Measurements from ENCODE around the gene EDC4. TPM values are rescaled to one million over a fixed set of nuclear protein-coding genes. Genes with fewer than 3 reads are reported as not detected.
"Not testable (repeated sequence)": the region's sequence is repeated elsewhere in the genome, so short reads cannot be mapped to it uniquely, and the experiment has no call there.

The EDC4 gene
- polyA plus RNA-seq, 1 donor from 2014 or later = 66.0 TPM

GRCh38 chr16:67909056-67909742, 36.3 kb downstream of the EDC4 start:
- no peaks in the 10 kb centered on the region for H3K9me2 ChIP-seq (ENCODE audit: insufficient read depth, low read length)
- no peaks in the 10 kb centered on the region for H3K9me3 ChIP-seq (ENCODE audit: low read length)
- no peaks in the 10 kb centered on the region for H3K79me2 ChIP-seq (replicated peaks; ENCODE audit: insufficient read depth, low read length)
- no peaks in the 10 kb centered on the region for H4K20me1 ChIP-seq (ENCODE audit: insufficient read depth)
- no peak for TF ChIP-seq TAF1 (IDR thresholded peaks at IDR 0.05; ENCODE audit: low read depth)
- TF ChIP-seq MXI1 (conservative IDR thresholded peaks at IDR 0.05; ENCODE audit: poor library complexity, severe bottlenecking) = no peak
- TF ChIP-seq, protein P1, sequence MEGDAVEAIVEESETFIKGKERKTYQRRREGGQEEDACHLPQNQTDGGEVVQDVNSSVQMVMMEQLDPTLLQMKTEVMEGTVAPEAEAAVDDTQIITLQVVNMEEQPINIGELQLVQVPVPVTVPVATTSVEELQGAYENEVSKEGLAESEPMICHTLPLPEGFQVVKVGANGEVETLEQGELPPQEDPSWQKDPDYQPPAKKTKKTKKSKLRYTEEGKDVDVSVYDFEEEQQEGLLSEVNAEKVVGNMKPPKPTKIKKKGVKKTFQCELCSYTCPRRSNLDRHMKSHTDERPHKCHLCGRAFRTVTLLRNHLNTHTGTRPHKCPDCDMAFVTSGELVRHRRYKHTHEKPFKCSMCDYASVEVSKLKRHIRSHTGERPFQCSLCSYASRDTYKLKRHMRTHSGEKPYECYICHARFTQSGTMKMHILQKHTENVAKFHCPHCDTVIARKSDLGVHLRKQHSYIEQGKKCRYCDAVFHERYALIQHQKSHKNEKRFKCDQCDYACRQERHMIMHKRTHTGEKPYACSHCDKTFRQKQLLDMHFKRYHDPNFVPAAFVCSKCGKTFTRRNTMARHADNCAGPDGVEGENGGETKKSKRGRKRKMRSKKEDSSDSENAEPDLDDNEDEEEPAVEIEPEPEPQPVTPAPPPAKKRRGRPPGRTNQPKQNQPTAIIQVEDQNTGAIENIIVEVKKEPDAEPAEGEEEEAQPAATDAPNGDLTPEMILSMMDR (IDR thresholded peaks at IDR 0.05; ENCODE audit: poor library complexity, severe bottlenecking) = no peak
- TF ChIP-seq RAD21 (conservative IDR thresholded peaks at IDR 0.05) = no peak
- no peak for TF ChIP-seq SMC3 (conservative IDR thresholded peaks at IDR 0.05; ENCODE audit: poor library complexity)
- no peak for TF ChIP-seq EZH2 (IDR thresholded peaks at IDR 0.05; ENCODE audit: borderline replicate concordance, insufficient read depth, low read length, poor library complexity, severe bottlenecking)
- no peaks in the 10 kb centered on the region for H3K36me3 ChIP-seq (ENCODE audit: insufficient read depth, low read length)
- H3F3A ChIP-seq (ENCODE audit: insufficient read depth, low read length, poor library complexity, severe bottlenecking) = no peaks in the 10 kb centered on the region
- no peak overlapping the region for H3K4me3 ChIP-seq (ENCODE audit: low read length)
- no peak overlapping the region for H3K27ac ChIP-seq (ENCODE audit: low read length)
- H2AFZ ChIP-seq (ENCODE audit: low read depth, low read length) = no peak overlapping the region
- H3K27me3 ChIP-seq (ENCODE audit: insufficient read depth, low read depth, low read length) = no peaks in the 10 kb centered on the region
- no peak overlapping the region for H3K9ac ChIP-seq (ENCODE audit: low read length)
- no peak overlapping the region for H3K4me2 ChIP-seq (ENCODE audit: low read length)

- H3F3A ChIP-seq (ENCODE audit: insufficient read depth, low read length, poor library complexity, severe bottlenecking) = no peaks in the 10 kb centered on the region
- H3K79me2 ChIP-seq (replicated peaks; ENCODE audit: insufficient read depth, low read length) = no peaks in the 10 kb centered on the region
- no peak overlapping the region for H3K4me2 ChIP-seq (ENCODE audit: low read length)
- no peaks in the 10 kb centered on the region for H3K9me3 ChIP-seq (ENCODE audit: low read length)
- H4K20me1 ChIP-seq (ENCODE audit: insufficient read depth) = no peaks in the 10 kb centered on the region
- TF ChIP-seq EZH2 (IDR thresholded peaks at IDR 0.05; ENCODE audit: borderline replicate concordance, insufficient read depth, low read length, poor library complexity, severe bottlenecking) (no peak), POLR2AphosphoS5 (IDR thresholded peaks at IDR 0.05) (no peak)
- H2AFZ ChIP-seq (ENCODE audit: low read depth, low read length) = no peak overlapping the region
- no peaks in the 10 kb centered on the region for H3K36me3 ChIP-seq (ENCODE audit: insufficient read depth, low read length)
- no peaks in the 10 kb centered on the region for H3K9me2 ChIP-seq (ENCODE audit: insufficient read depth, low read length)
- H3K9ac ChIP-seq (ENCODE audit: low read length) = no peak overlapping the region
- no peak overlapping the region for H3K4me3 ChIP-seq (ENCODE audit: low read length)
- H3K27me3 ChIP-seq (ENCODE audit: insufficient read depth, low read depth, low read length) = no peaks in the 10 kb centered on the region
- no peak overlapping the region for H3K27ac ChIP-seq (ENCODE audit: low read length)
These were observed 37.3 kb downstream of the EDC4 start for GRCh38 chr16:67910158-67910557.

DNA sequence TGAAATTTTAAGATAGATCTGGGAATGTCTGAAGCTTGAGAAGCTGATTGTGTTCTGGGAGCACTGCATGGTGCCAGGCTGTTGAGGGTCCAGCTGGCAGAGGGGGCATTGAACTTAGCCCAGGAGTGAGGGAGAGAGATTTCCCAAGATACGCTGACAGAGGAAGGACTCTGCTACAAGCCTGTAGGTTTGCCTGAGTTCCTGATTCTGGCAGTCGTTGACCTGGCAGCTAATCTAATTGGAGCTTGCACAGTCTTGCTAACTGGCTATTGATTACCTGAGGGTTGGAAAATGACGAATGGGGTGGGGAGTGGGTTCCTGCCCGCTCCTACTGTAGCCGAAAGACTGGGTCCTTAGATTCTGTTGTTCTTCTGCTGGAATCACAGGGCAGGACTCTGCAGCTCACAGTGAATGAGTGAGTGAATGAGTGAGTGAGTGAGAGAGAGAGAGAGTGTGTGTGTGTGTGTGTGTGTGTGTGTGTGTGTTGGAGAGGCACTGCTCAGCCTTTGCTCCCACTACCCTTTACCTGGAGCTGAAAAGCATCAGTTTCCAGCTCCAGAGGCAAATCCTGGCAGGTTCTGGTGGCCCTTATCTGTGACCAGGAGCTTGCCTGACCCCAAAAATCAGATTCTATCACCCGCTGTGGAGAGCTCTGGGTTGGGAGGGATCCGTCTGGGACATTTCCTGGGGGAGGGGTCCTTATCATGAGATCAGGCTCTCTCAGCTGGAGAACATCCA, 42.1 kb downstream of the EDC4 start:
- no peaks in the 10 kb centered on the region for H3K27me3 ChIP-seq (ENCODE audit: insufficient read depth, low read depth, low read length)
- no peaks in the 10 kb centered on the region for H3K9me3 ChIP-seq (ENCODE audit: low read length)
- H3K27ac ChIP-seq (ENCODE audit: low read length) = no peak overlapping the region
- no peak overlapping the region for H3K9ac ChIP-seq (ENCODE audit: low read length)
- no peak overlapping the region for H3K4me2 ChIP-seq (ENCODE audit: low read length)
- H4K20me1 ChIP-seq (ENCODE audit: insufficient read depth) = no peaks in the 10 kb centered on the region
- TF ChIP-seq POLR2AphosphoS5 (IDR thresholded peaks at IDR 0.05) (no peak), EP300 (conservative IDR thresholded peaks at IDR 0.05; ENCODE audit: poor library complexity, severe bottlenecking) (no peak), EZH2 (IDR thresholded peaks at IDR 0.05; ENCODE audit: borderline replicate concordance, insufficient read depth, low read length, poor library complexity, severe bottlenecking) (no peak), MXI1 (conservative IDR thresholded peaks at IDR 0.05; ENCODE audit: poor library complexity, severe bottlenecking) (no peak), SMC3 (conservative IDR thresholded peaks at IDR 0.05; ENCODE audit: poor library complexity) (no peak), TAF1 (IDR thresholded peaks at IDR 0.05; ENCODE audit: low read depth) (no peak), RAD21 (conservative IDR thresholded peaks at IDR 0.05) (no peak)
- TF ChIP-seq, protein P2, sequence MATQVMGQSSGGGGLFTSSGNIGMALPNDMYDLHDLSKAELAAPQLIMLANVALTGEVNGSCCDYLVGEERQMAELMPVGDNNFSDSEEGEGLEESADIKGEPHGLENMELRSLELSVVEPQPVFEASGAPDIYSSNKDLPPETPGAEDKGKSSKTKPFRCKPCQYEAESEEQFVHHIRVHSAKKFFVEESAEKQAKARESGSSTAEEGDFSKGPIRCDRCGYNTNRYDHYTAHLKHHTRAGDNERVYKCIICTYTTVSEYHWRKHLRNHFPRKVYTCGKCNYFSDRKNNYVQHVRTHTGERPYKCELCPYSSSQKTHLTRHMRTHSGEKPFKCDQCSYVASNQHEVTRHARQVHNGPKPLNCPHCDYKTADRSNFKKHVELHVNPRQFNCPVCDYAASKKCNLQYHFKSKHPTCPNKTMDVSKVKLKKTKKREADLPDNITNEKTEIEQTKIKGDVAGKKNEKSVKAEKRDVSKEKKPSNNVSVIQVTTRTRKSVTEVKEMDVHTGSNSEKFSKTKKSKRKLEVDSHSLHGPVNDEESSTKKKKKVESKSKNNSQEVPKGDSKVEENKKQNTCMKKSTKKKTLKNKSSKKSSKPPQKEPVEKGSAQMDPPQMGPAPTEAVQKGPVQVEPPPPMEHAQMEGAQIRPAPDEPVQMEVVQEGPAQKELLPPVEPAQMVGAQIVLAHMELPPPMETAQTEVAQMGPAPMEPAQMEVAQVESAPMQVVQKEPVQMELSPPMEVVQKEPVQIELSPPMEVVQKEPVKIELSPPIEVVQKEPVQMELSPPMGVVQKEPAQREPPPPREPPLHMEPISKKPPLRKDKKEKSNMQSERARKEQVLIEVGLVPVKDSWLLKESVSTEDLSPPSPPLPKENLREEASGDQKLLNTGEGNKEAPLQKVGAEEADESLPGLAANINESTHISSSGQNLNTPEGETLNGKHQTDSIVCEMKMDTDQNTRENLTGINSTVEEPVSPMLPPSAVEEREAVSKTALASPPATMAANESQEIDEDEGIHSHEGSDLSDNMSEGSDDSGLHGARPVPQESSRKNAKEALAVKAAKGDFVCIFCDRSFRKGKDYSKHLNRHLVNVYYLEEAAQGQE (IDR thresholded peaks at IDR 0.05; ENCODE audit: borderline replicate concordance) = no peak
- H2AFZ ChIP-seq (ENCODE audit: low read depth, low read length) = no peak overlapping the region
- no peaks in the 10 kb centered on the region for H3F3A ChIP-seq (ENCODE audit: insufficient read depth, low read length, poor library complexity, severe bottlenecking)
- no peak overlapping the region for H3K4me3 ChIP-seq (ENCODE audit: low read length)
- no peaks in the 10 kb centered on the region for H3K36me3 ChIP-seq (ENCODE audit: insufficient read depth, low read length)
- H3K9me2 ChIP-seq (ENCODE audit: insufficient read depth, low read length) = no peaks in the 10 kb centered on the region
- no peaks in the 10 kb centered on the region for H3K79me2 ChIP-seq (replicated peaks; ENCODE audit: insufficient read depth, low read length)

DNA sequence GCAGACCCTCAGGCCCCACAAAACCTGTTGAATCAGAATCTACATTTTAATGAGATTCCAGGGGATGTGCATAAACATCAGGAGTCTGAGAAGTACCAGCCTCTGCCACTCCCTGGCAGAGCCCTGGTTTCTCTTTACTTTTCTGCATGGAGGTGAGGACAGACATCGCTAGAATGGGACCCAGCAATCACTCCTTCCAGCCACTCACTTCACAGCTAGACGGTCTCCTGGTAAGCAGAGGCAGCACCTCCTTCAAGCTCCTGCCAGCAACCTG, 42.6 kb downstream of the EDC4 start:
- not testable (repeated sequence) for H3K9me3 ChIP-seq (ENCODE audit: low read length); H3K36me3 ChIP-seq (ENCODE audit: insufficient read depth, low read length); H4K20me1 ChIP-seq (ENCODE audit: insufficient read depth); H3K79me2 ChIP-seq (replicated peaks; ENCODE audit: insufficient read depth, low read length); H3K4me2 ChIP-seq (ENCODE audit: low read length); H3K27ac ChIP-seq (ENCODE audit: low read length); H3K9ac ChIP-seq (ENCODE audit: low read length); H2AFZ ChIP-seq (ENCODE audit: low read depth, low read length); H3K4me3 ChIP-seq (ENCODE audit: low read length); H3K27me3 ChIP-seq (ENCODE audit: insufficient read depth, low read depth, low read length); H3F3A ChIP-seq (ENCODE audit: insufficient read depth, low read length, poor library complexity, severe bottlenecking); H3K9me2 ChIP-seq (ENCODE audit: insufficient read depth, low read length)

Data from neural cell (in vitro differentiated cells).